Right lobe of liver (tissue), 4 donors: ENCODE results near the gene TMEM132D.

Experiments
- CTCF ChIP-seq, 4 donors: fragments of 200-600 bp in 3 of 4; fragments of 450-650 bp in 1 of 4; IDR thresholded peaks; one replicate each; pipeline versions ENCODE4 v1.5.1 to v1.8.0; 2016 to 2022; ENCODE audit warnings: antibody characterized with exemption in 4 of 4, mild to moderate bottlenecking in 2 of 4
- POLR2A ChIP-seq: fragments of 450-650 bp; IDR thresholded peaks from one replicate; pipeline ENCODE4 v1.6.1; 2017; ENCODE audit warnings: antibody characterized with exemption, mild to moderate bottlenecking
- donor health status: DM: no; HTN: no; CAD: no.
- donor health status: DM: no; HTN: no; CAD: no.
- donor health status: DM: no; HTN: yes; CAD: no.

- TF ChIP-seq CTCF (IDR thresholded peaks at IDR 0.05) (no peak), POLR2A (no peak)
These were observed 77.6 kb downstream of the TMEM132D start for GRCh38 chr12:129826273-129826672.
